GM12892 (cell line): ENCODE measurements around the gene RBP7.

Source experiments
- POLR2A ChIP-seq: IDR thresholded peaks from 2 replicates; pipeline ENCODE4 v1.6.1; 2011; ENCODE audit warnings: low read depth, low read length, control low read depth
- POLR2AphosphoS5 ChIP-seq: IDR thresholded peaks from 2 replicates; pipeline ENCODE4 v1.6.1; 2011; ENCODE audit warnings: low read depth, low read length, control low read depth
- TAF1 ChIP-seq: IDR thresholded peaks from 2 replicates; pipeline ENCODE4 v1.6.1; 2011; ENCODE audit warnings: low read depth, mild to moderate bottlenecking, control low read depth, low read length, borderline replicate concordance

- TF ChIP-seq POLR2A, result no peak
- no peak for TF ChIP-seq TAF1
- no peak for TF ChIP-seq POLR2AphosphoS5
Observed at GRCh38 chr1:9990944-9991343, 6.1 kb upstream of the RBP7 start.
